H9 (cell line): Measurements from ENCODE around the gene DCC. TPM values are rescaled to one million over a fixed set of nuclear protein-coding genes. Genes with fewer than 3 reads are reported as not detected.

ENCODE experiments used
- DNase-seq: peaks from one replicate; pipeline ENCODE4 v3.0.0-alpha.2; 2017
- H2AFZ ChIP-seq: one replicate; pipeline ENCODE4 v1.6.1; 2013; ENCODE audit warnings: mild to moderate bottlenecking, low read length, control low read depth, moderate library complexity
- H2AK5ac ChIP-seq: 2 replicates; pipeline ENCODE4 v1.6.1; 2013; ENCODE audit warnings: low read length, control low read depth, mixed read lengths; ENCODE audit not compliant: insufficient read length
- H2BK120ac ChIP-seq: one replicate; pipeline ENCODE4 v1.6.1; 2013; ENCODE audit warnings: low read depth, mild to moderate bottlenecking, low read length, control low read depth, inconsistent platforms; ENCODE audit not compliant: poor library complexity, severe bottlenecking
- H2BK12ac ChIP-seq: 2 replicates; pipeline ENCODE4 v1.6.1; 2013; ENCODE audit warnings: low read length, control low read depth, mixed read lengths, low read depth; ENCODE audit not compliant: insufficient read length
- H2BK15ac ChIP-seq: 2 replicates; pipeline ENCODE4 v1.6.1; 2013; ENCODE audit warnings: low read depth, low read length, control low read depth
- H2BK20ac ChIP-seq: one replicate; pipeline ENCODE4 v1.6.1; 2013; ENCODE audit warnings: low read depth, mild to moderate bottlenecking, low read length, control low read depth, inconsistent platforms; ENCODE audit not compliant: poor library complexity, severe bottlenecking
- H2BK5ac ChIP-seq: 2 replicates; pipeline ENCODE4 v1.6.1; 2013; ENCODE audit warnings: low read length, control low read depth, mixed read lengths; ENCODE audit not compliant: insufficient read length
- H3K14ac ChIP-seq: 2 replicates; pipeline ENCODE4 v1.6.1; 2013; ENCODE audit warnings: low read length, control low read depth; ENCODE audit not compliant: insufficient read depth
- H3K18ac ChIP-seq: 2 replicates; pipeline ENCODE4 v1.6.1; 2013; ENCODE audit warnings: low read depth, mild to moderate bottlenecking, mixed read lengths, low read length, control low read depth; ENCODE audit not compliant: insufficient read length
- H3K23ac ChIP-seq: 2 replicates; pipeline ENCODE4 v1.6.1; 2013; ENCODE audit warnings: low read length, control low read depth, mixed read lengths, low read depth; ENCODE audit not compliant: insufficient read length
- H3K23me2 ChIP-seq: 2 replicates; pipeline ENCODE4 v1.6.1; 2013; ENCODE audit warnings: low read depth, mild to moderate bottlenecking, mixed read lengths, low read length, control low read depth; ENCODE audit not compliant: insufficient read length, poor library complexity, severe bottlenecking
- H3K27ac ChIP-seq: 2 replicates; pipeline ENCODE4 v1.5.1; 2013; ENCODE audit warnings: low read length, control low read depth, mixed read lengths, low read depth; ENCODE audit not compliant: insufficient read length
- H3K27me3 ChIP-seq: 2 replicates; pipeline ENCODE4 v1.6.1; 2013; ENCODE audit warnings: low read length, control low read depth, inconsistent platforms; ENCODE audit not compliant: insufficient read depth
- H3K4ac ChIP-seq: 2 replicates; pipeline ENCODE4 v1.6.1; 2013; ENCODE audit warnings: low read depth, mild to moderate bottlenecking, control low read depth, inconsistent platforms, low read length, moderate library complexity
- H3K4me1 ChIP-seq: 2 replicates; pipeline ENCODE4 v1.6.1; 2013; ENCODE audit warnings: low read length, control low read depth, inconsistent platforms; ENCODE audit not compliant: insufficient read depth
- H3K4me2 ChIP-seq: 2 replicates; pipeline ENCODE4 v1.6.1; 2013; ENCODE audit warnings: low read length, control low read depth, mixed read lengths; ENCODE audit not compliant: insufficient read length, insufficient read depth
- H3K56ac ChIP-seq: 2 replicates; pipeline ENCODE4 v1.6.1; 2013; ENCODE audit warnings: low read depth, mild to moderate bottlenecking, mixed read lengths, low read length, control low read depth; ENCODE audit not compliant: insufficient read length
- H3K79me1 ChIP-seq: 2 replicates; pipeline ENCODE4 v1.6.1; 2013; ENCODE audit warnings: low read depth, mild to moderate bottlenecking, moderate library complexity, low read length, control low read depth, inconsistent platforms; ENCODE audit not compliant: insufficient read depth, poor library complexity, severe bottlenecking
- H3K79me2 ChIP-seq: 2 replicates; pipeline ENCODE4 v1.6.1; 2013; ENCODE audit warnings: low read length, control low read depth, inconsistent platforms; ENCODE audit not compliant: insufficient read depth
- H3K9ac ChIP-seq: 2 replicates; pipeline ENCODE4 v1.6.1; 2013; ENCODE audit warnings: low read length, control low read depth, mixed read lengths; ENCODE audit not compliant: insufficient read length; ENCODE audit errors: extremely low read depth
- H3K9me3 ChIP-seq: one replicate; pipeline ENCODE4 v1.6.1; 2013; ENCODE audit warnings: low read depth, low read length, inconsistent platforms; ENCODE audit not compliant: control insufficient read depth
- H3T11ph ChIP-seq: one replicate; pipeline ENCODE4 v1.6.1; 2013; ENCODE audit warnings: mild to moderate bottlenecking, low read length, control low read depth, inconsistent platforms
- H4K20me1 ChIP-seq: one replicate; pipeline ENCODE4 v1.6.1; 2013; ENCODE audit not compliant: control insufficient read depth, insufficient read length, insufficient read depth
- H4K5ac ChIP-seq: 2 replicates; pipeline ENCODE4 v1.6.1; 2013; ENCODE audit warnings: low read depth, mild to moderate bottlenecking, mixed read lengths, low read length, control low read depth; ENCODE audit not compliant: insufficient read length
- H4K8ac ChIP-seq: replicated peaks from 2 replicates; pipeline ENCODE4 v1.6.1; 2013; ENCODE audit warnings: low read length, control low read depth, mixed read lengths, low read depth; ENCODE audit not compliant: insufficient read length
- H4K91ac ChIP-seq: 2 replicates; pipeline ENCODE4 v1.6.1; 2013; ENCODE audit warnings: low read depth, mild to moderate bottlenecking, moderate library complexity, mixed read lengths, low read length, control low read depth; ENCODE audit not compliant: insufficient read length
- H3K27ac Mint-ChIP-seq, 3 experiments: 2 replicates in 2 of 3; 3 replicates in 1 of 3; pipeline ENCODE4 v1.8.0; 2020 to 2021; ENCODE audit warnings: mixed read lengths in 3 of 3, mild to moderate bottlenecking in 1 of 3, moderate library complexity in 1 of 3
- H3K27me3 Mint-ChIP-seq: 2 replicates; pipeline ENCODE4 v1.8.0; 2021; ENCODE audit warnings: low read depth, mild to moderate bottlenecking, moderate library complexity, mixed read lengths
- H3K36me3 Mint-ChIP-seq, 3 experiments: 2 replicates in 2 of 3; 3 replicates in 1 of 3; pipeline ENCODE4 v1.8.0; 2020 to 2021; ENCODE audit warnings: low read depth in 3 of 3, mixed read lengths in 3 of 3; ENCODE audit not compliant: insufficient read depth in 1 of 3
- H3K4me1 Mint-ChIP-seq, 2 experiments: 2 replicates each; pipeline ENCODE4 v1.8.0; 2020; ENCODE audit warnings: mixed read lengths in 2 of 2
- H3K4me3 Mint-ChIP-seq, 2 experiments: 2 replicates in 1 of 2; 3 replicates in 1 of 2; pipeline ENCODE4 v1.8.0; 2020 to 2021; ENCODE audit warnings: mild to moderate bottlenecking in 2 of 2, mixed read lengths in 2 of 2, moderate library complexity in 1 of 2
- H3K9me3 Mint-ChIP-seq, 2 experiments: 2 replicates in 1 of 2; 3 replicates in 1 of 2; pipeline ENCODE4 v1.8.0; 2020; ENCODE audit warnings: mild to moderate bottlenecking in 2 of 2, mixed read lengths in 2 of 2, moderate library complexity in 1 of 2
- CTCF ChIP-seq: fragments of 200-600 bp; sonication (generic); conservative IDR thresholded peaks from 3 replicates; pipeline ENCODE4 v1.8.0; 2021; ENCODE audit warnings: antibody characterized with exemption, mild to moderate bottlenecking
- WGBS: extraction: QIAGEN DNeasy Blood & Tissue Kit; methylation state at CpG from one replicate; pipeline ENCODE4 v1.1.7; 2013; ENCODE audit warnings: missing lambda C conversion rate, low lambda C conversion rate, mixed read lengths; ENCODE audit not compliant: insufficient read length; ENCODE audit errors: extremely low coverage; 5-methylcytosine and 5-hydroxymethylcytosine counted together
- total RNA-seq: library from RNA; stranded (reverse); gene quantifications from 2 replicates; pipeline ENCODE4 v1.2.1, GENCODE V29; 2021

The DCC gene
- total RNA-seq, 1 experiment from 2014 or later = 0.35 TPM

- no peak overlapping the region for H3K4ac ChIP-seq
- WGBS = no CpG with 5 or more reads among the region's 3 CpGs
- no peak overlapping the region for H3K18ac ChIP-seq
- H3K27ac Mint-ChIP-seq = no peak overlapping the region
- H3K14ac ChIP-seq = no peak overlapping the region
- peaks cover 16 to 21% of the 10 kb centered on the region in 2 experiments for H3K9me3 Mint-ChIP-seq
- TF ChIP-seq CTCF = no peak
- no peak overlapping the region for H3K23ac ChIP-seq
- no peaks in the 10 kb centered on the region for H4K20me1 ChIP-seq
- no peaks in the 10 kb centered on the region for H3K27me3 Mint-ChIP-seq
- no peak overlapping the region for H2BK5ac ChIP-seq
- no peaks in the 10 kb centered on the region for H3K4me1 ChIP-seq
- no peak overlapping the region for H3K9ac ChIP-seq
- no peak overlapping the region for H4K5ac ChIP-seq
- no peak overlapping the region for H4K91ac ChIP-seq
- no peaks in the 10 kb centered on the region for H3K4me1 Mint-ChIP-seq
- H2BK15ac ChIP-seq = no peak overlapping the region
- H3K27ac ChIP-seq = no peak overlapping the region
- no peaks in the 10 kb centered on the region for H3K79me1 ChIP-seq
- H3K4me2 ChIP-seq = no peak overlapping the region
- no peak overlapping the region for H2AFZ ChIP-seq
- no peaks in the 10 kb centered on the region for H3K79me2 ChIP-seq
- no peak overlapping the region for H2BK120ac ChIP-seq
- H3K9me3 ChIP-seq = no peaks in the 10 kb centered on the region
- H3K23me2 ChIP-seq = no peaks in the 10 kb centered on the region
- no peak for DNase-seq
- no peak overlapping the region for H2BK20ac ChIP-seq
- no peak overlapping the region for H3K4me3 Mint-ChIP-seq
- no peak overlapping the region for H2BK12ac ChIP-seq
- H3K56ac ChIP-seq = no peak overlapping the region
- no peak overlapping the region for H3T11ph ChIP-seq
- peaks cover 11 to 20% (median 11%) of the 10 kb centered on the region in 3 experiments; a peak in 6 of 7 replicates for H3K36me3 Mint-ChIP-seq
- no peak overlapping the region for H4K8ac ChIP-seq
- H2AK5ac ChIP-seq = no peak overlapping the region
- H3K27me3 ChIP-seq = no peaks in the 10 kb centered on the region
Observed at GRCh38 chr18:53478155-53478554, 1138.2 kb downstream of the DCC start.
